SU-DHL-6 (cell line): ENCODE results near the gene MACF1.

Experiments used
- H2AFZ ChIP-seq: fragments of 200-600 bp; sonication (generic); 2 replicates; pipeline ENCODE4 v1.6.1; 2014; ENCODE audit warnings: low read depth, mild to moderate bottlenecking, moderate library complexity, mixed read lengths, antibody characterized with exemption, low read length; ENCODE audit not compliant: severe bottlenecking
- H3F3A ChIP-seq: fragments of 200-600 bp; shearing (Covaris generic); 2 replicates; pipeline ENCODE4 v1.6.0; 2016; ENCODE audit warnings: antibody characterized with exemption, mild to moderate bottlenecking; ENCODE audit not compliant: insufficient read depth
- H3K27ac ChIP-seq: fragments of 200-600 bp; sonication (generic); 2 replicates; pipeline ENCODE4 v1.5.1; 2016; ENCODE audit warnings: low read depth, mild to moderate bottlenecking, low read length, moderate library complexity, mixed read lengths
- H3K27me3 ChIP-seq: fragments of 200-600 bp; sonication (generic), shearing (Covaris generic); 2 replicates; pipeline ENCODE4 v1.6.0; 2014; ENCODE audit warnings: mild to moderate bottlenecking, low read length
- H3K36me3 ChIP-seq: fragments of 200-600 bp; sonication (generic); 2 replicates; pipeline ENCODE4 v1.6.1; 2014; ENCODE audit warnings: mild to moderate bottlenecking, low read length, mixed read lengths
- H3K4me2 ChIP-seq: fragments of 300-600, 200-600 bp; shearing (Covaris generic), sonication (generic); 2 replicates; pipeline ENCODE4 v1.6.0; 2014; ENCODE audit warnings: low read length, low read depth, mild to moderate bottlenecking; ENCODE audit not compliant: poor library complexity, severe bottlenecking
- H3K4me3 ChIP-seq: fragments of 200-600 bp; sonication (generic); 2 replicates; pipeline ENCODE4 v1.5.1; 2014; ENCODE audit warnings: antibody characterized with exemption, low read length, mild to moderate bottlenecking, mixed read lengths; ENCODE audit not compliant: insufficient read depth, poor library complexity, severe bottlenecking
- H3K79me2 ChIP-seq: fragments of 200-600 bp; sonication (generic); 2 replicates; pipeline ENCODE4 v1.6.1; 2014; ENCODE audit warnings: mild to moderate bottlenecking, low read length, moderate library complexity; ENCODE audit not compliant: insufficient read depth
- H3K9ac ChIP-seq: fragments of 200-600 bp; sonication (generic); 2 replicates; pipeline ENCODE4 v1.7.0; 2014; ENCODE audit warnings: mild to moderate bottlenecking, low read length
- H3K9me2 ChIP-seq: fragments of 200-600 bp; sonication (generic); replicated peaks from 2 replicates; pipeline ENCODE4 v1.6.1; 2014; ENCODE audit warnings: low read length; ENCODE audit not compliant: insufficient read depth
- H3K9me3 ChIP-seq: fragments of 200-600 bp; sonication (generic); 2 replicates; pipeline ENCODE4 v1.6.1; 2014; ENCODE audit warnings: low read length, mixed read lengths; ENCODE audit not compliant: insufficient read depth
- H4K20me1 ChIP-seq: fragments of 200-600 bp; sonication (generic); 2 replicates; pipeline ENCODE4 v1.6.1; 2014; ENCODE audit warnings: low read depth, mild to moderate bottlenecking, antibody characterized with exemption, low read length, moderate library complexity, mixed read lengths
- CTCF ChIP-seq: fragments of 200-600 bp; sonication (generic); IDR thresholded peaks from one replicate; pipeline ENCODE4 v1.5.1; 2017; ENCODE audit warnings: antibody characterized with exemption, mild to moderate bottlenecking, low read length, moderate library complexity; ENCODE audit not compliant: insufficient read depth, poor library complexity, severe bottlenecking
- EZH2phosphoT487 ChIP-seq: fragments of 200-600 bp; sonication (generic), shearing (Covaris generic); conservative IDR thresholded peaks from 2 replicates; pipeline ENCODE4 v1.6.1; 2018; ENCODE audit warnings: mild to moderate bottlenecking, antibody characterized with exemption, low read length, moderate library complexity, mixed read lengths

Gene MACF1

GRCh38 chr1:39425151-39425550, 220.7 kb downstream of the MACF1 start:
- H3F3A ChIP-seq: no peaks in the 10 kb centered on the region
- H3K9ac ChIP-seq: no peak overlapping the region
- H3K27me3 ChIP-seq: no peaks in the 10 kb centered on the region
- no peaks in the 10 kb centered on the region for H4K20me1 ChIP-seq
- no peaks in the 10 kb centered on the region for H3K79me2 ChIP-seq
- no peak overlapping the region for H3K4me3 ChIP-seq
- no peak overlapping the region for H3K27ac ChIP-seq
- no peak overlapping the region for H2AFZ ChIP-seq
- peaks cover 41% of the 10 kb centered on the region; the same call in 1 of the 2 replicates for H3K36me3 ChIP-seq
- no peak overlapping the region for H3K4me2 ChIP-seq
- H3K9me3 ChIP-seq: no peaks in the 10 kb centered on the region
- H3K9me2 ChIP-seq: no peaks in the 10 kb centered on the region
- TF ChIP-seq CTCF (no peak), EZH2phosphoT487 (no peak)

GRCh38 chr1:39425634-39426033, 221.1 kb downstream of the MACF1 start:
- Histone ChIP-seq H3K9me3 (no peaks in the 10 kb centered on the region), H2AFZ (no peak overlapping the region), H4K20me1 (no peaks in the 10 kb centered on the region), H3K4me2 (no peak overlapping the region), H3K9me2 (no peaks in the 10 kb centered on the region), H3K36me3 (peaks cover 41% of the 10 kb centered on the region; the same call in 1 of the 2 replicates), H3F3A (no peaks in the 10 kb centered on the region), H3K9ac (no peak overlapping the region), H3K27me3 (no peaks in the 10 kb centered on the region), H3K4me3 (no peak overlapping the region), H3K79me2 (no peaks in the 10 kb centered on the region), H3K27ac (no peak overlapping the region)
- TF ChIP-seq EZH2phosphoT487 (no peak), CTCF (no peak)

GRCh38 chr1:39426346-39426745, 221.9 kb downstream of the MACF1 start:
- H3K27me3 ChIP-seq: no peaks in the 10 kb centered on the region
- no peaks in the 10 kb centered on the region for H3F3A ChIP-seq
- H3K9ac ChIP-seq: no peak overlapping the region
- no peaks in the 10 kb centered on the region for H3K9me2 ChIP-seq
- no peaks in the 10 kb centered on the region for H3K9me3 ChIP-seq
- no peak overlapping the region for H3K27ac ChIP-seq
- TF ChIP-seq CTCF: no peak
- no peak for TF ChIP-seq EZH2phosphoT487
- H4K20me1 ChIP-seq: no peaks in the 10 kb centered on the region
- no peak overlapping the region for H3K4me2 ChIP-seq
- H3K36me3 ChIP-seq: peaks cover 44% of the 10 kb centered on the region; the same call in 1 of the 2 replicates
- no peak overlapping the region for H2AFZ ChIP-seq
- no peaks in the 10 kb centered on the region for H3K79me2 ChIP-seq
- H3K4me3 ChIP-seq: no peak overlapping the region
